Glutamatergic neuron (in vitro differentiated cells): Measurements from ENCODE around the gene SRPK2. TPM values are rescaled to one million over a fixed set of nuclear protein-coding genes. Genes with fewer than 3 reads are reported as not detected.

Experiments used
- DNase-seq: peaks from one replicate; pipeline ENCODE4 v3.0.0; 2022
- H3K27ac Mint-ChIP-seq: one replicate; pipeline ENCODE4 v1.8.0; 2020; ENCODE audit warnings: mild to moderate bottlenecking, mixed read lengths, inconsistent platforms; ENCODE audit not compliant: unreplicated experiment
- H3K27me3 Mint-ChIP-seq: one replicate; pipeline ENCODE4 v1.8.0; 2020; ENCODE audit warnings: mild to moderate bottlenecking, moderate library complexity, mixed read lengths, inconsistent platforms; ENCODE audit not compliant: unreplicated experiment
- H3K36me3 Mint-ChIP-seq: one replicate; pipeline ENCODE4 v1.8.0; 2020; ENCODE audit warnings: mild to moderate bottlenecking, mixed read lengths, inconsistent platforms; ENCODE audit not compliant: unreplicated experiment
- H3K4me1 Mint-ChIP-seq: one replicate; pipeline ENCODE4 v1.8.0; 2020; ENCODE audit warnings: mild to moderate bottlenecking, low read depth, mixed read lengths, inconsistent platforms; ENCODE audit not compliant: unreplicated experiment
- H3K4me3 Mint-ChIP-seq: one replicate; pipeline ENCODE4 v1.8.0; 2020; ENCODE audit warnings: mild to moderate bottlenecking, mixed read lengths, inconsistent platforms; ENCODE audit not compliant: unreplicated experiment
- H3K9me3 Mint-ChIP-seq: one replicate; pipeline ENCODE4 v1.8.0; 2020; ENCODE audit warnings: mild to moderate bottlenecking, moderate library complexity, mixed read lengths, inconsistent platforms; ENCODE audit not compliant: unreplicated experiment
- total RNA-seq: library from RNA; stranded (reverse); fragmentation: NEBNext Ultra II Directional; extraction: Animal tissue kit (Norgen Biotek cat#: 25700); gene quantifications from one replicate; pipeline ENCODE4 v1.2.1, GENCODE V29; 2021; ENCODE audit not compliant: unreplicated experiment
- TF ChIP-seq, protein P1 (sequence below): fragments of 200-600 bp; sonication (generic); IDR thresholded peaks from one replicate; pipeline ENCODE4 v1.5.0; 2021; ENCODE audit not compliant: partially characterized antibody, unreplicated experiment

The SRPK2 gene
- total RNA-seq, 1 donor from 2014 or later = 131 TPM

- TF ChIP-seq, protein P1, sequence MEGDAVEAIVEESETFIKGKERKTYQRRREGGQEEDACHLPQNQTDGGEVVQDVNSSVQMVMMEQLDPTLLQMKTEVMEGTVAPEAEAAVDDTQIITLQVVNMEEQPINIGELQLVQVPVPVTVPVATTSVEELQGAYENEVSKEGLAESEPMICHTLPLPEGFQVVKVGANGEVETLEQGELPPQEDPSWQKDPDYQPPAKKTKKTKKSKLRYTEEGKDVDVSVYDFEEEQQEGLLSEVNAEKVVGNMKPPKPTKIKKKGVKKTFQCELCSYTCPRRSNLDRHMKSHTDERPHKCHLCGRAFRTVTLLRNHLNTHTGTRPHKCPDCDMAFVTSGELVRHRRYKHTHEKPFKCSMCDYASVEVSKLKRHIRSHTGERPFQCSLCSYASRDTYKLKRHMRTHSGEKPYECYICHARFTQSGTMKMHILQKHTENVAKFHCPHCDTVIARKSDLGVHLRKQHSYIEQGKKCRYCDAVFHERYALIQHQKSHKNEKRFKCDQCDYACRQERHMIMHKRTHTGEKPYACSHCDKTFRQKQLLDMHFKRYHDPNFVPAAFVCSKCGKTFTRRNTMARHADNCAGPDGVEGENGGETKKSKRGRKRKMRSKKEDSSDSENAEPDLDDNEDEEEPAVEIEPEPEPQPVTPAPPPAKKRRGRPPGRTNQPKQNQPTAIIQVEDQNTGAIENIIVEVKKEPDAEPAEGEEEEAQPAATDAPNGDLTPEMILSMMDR = no peak
- Mint-ChIP-seq H3K36me3 (peaks cover 6% of the 10 kb centered on the region), H3K27ac (no peak overlapping the region), H3K4me1 (peaks cover 32% of the 10 kb centered on the region), H3K27me3 (peaks cover 4% of the 10 kb centered on the region), H3K4me3 (no peak overlapping the region), H3K9me3 (no peaks in the 10 kb centered on the region)
- no peak for DNase-seq
Observed at GRCh38 chr7:105130580-105130979, 258.1 kb downstream of the SRPK2 start.

- H3K27me3 Mint-ChIP-seq = peaks cover 4% of the 10 kb centered on the region
- no peak overlapping the region for H3K4me3 Mint-ChIP-seq
- peaks cover 7% of the 10 kb centered on the region for H3K36me3 Mint-ChIP-seq
- DNase-seq = no peak
- no peaks in the 10 kb centered on the region for H3K9me3 Mint-ChIP-seq
- TF ChIP-seq, protein P1 = no peak
- peaks cover 35% of the 10 kb centered on the region for H3K4me1 Mint-ChIP-seq
- no peak overlapping the region for H3K27ac Mint-ChIP-seq
Observed at GRCh38 chr7:105130048-105130447, 258.7 kb downstream of the SRPK2 start.

DNA sequence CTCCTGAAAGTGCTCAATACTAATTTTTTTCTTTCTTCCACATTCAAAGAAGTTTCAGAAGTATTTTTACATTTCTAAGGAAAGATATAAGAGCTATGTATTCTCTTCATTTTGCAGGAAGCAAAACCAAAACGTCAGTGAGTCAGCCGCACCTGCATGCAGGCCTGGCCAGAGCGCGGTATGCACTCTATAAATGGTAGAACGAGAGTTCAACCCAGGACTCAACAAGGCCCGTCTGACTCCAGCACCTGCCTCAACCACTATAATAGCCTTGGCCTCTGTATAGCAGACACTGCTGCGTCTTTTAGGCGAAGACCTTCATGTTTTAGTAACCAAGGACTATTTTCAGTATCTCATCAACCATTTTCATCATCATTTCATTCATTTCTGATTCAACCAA, 261.5 kb downstream of the SRPK2 start:
- no peak for DNase-seq
- Mint-ChIP-seq H3K4me1 (peaks cover 39% of the 10 kb centered on the region), H3K9me3 (no peaks in the 10 kb centered on the region), H3K27ac (peak overlapping the region; percentile 59), H3K36me3 (peaks cover 7% of the 10 kb centered on the region), H3K4me3 (no peak overlapping the region), H3K27me3 (peaks cover 9% of the 10 kb centered on the region)
- TF ChIP-seq, protein P1 = no peak

GRCh38 chr7:105126436-105126975, 262.2 kb downstream of the SRPK2 start:
- Mint-ChIP-seq H3K27me3 (peaks cover 9% of the 10 kb centered on the region), H3K4me3 (no peak overlapping the region), H3K9me3 (no peaks in the 10 kb centered on the region), H3K4me1 (peaks cover 39% of the 10 kb centered on the region), H3K27ac (peak overlapping the region; percentile 55), H3K36me3 (peaks cover 7% of the 10 kb centered on the region)
- TF ChIP-seq, protein P1 = no peak
- DNase-seq = no peak

GRCh38 chr7:105125745-105126144, 263.0 kb downstream of the SRPK2 start:
- Mint-ChIP-seq H3K36me3 (peaks cover 7% of the 10 kb centered on the region), H3K27ac (no peak overlapping the region), H3K9me3 (no peaks in the 10 kb centered on the region), H3K4me1 (peaks cover 37% of the 10 kb centered on the region), H3K27me3 (peaks cover 9% of the 10 kb centered on the region), H3K4me3 (no peak overlapping the region)
- TF ChIP-seq, protein P1 = no peak
- DNase-seq = no peak
